ENCODE measurements around the gene POP4.

- no peak for TF ChIP-seq CTCF (IDR thresholded peaks at IDR 0.05)
- no peak for TF ChIP-seq POLR2A (IDR thresholded peaks at IDR 0.05)
Measured at GRCh38 chr19:29612121-29612520, 6.0 kb downstream of the POP4 start.
